HG03460 (cell line): ENCODE data around the gene CLEC3A.
"Not testable (repeated sequence)": the region's sequence is repeated elsewhere in the genome, so short reads cannot be mapped to it uniquely, and the experiment has no call there.

Source experiments
- ATAC-seq: cut with Tn5 transposase; IDR thresholded peaks from one replicate; pipeline ENCODE4 v1.9.1; 2021; ENCODE audit not compliant: unreplicated experiment

Gene CLEC3A, protein sequence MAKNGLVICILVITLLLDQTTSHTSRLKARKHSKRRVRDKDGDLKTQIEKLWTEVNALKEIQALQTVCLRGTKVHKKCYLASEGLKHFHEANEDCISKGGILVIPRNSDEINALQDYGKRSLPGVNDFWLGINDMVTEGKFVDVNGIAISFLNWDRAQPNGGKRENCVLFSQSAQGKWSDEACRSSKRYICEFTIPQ

DNA sequence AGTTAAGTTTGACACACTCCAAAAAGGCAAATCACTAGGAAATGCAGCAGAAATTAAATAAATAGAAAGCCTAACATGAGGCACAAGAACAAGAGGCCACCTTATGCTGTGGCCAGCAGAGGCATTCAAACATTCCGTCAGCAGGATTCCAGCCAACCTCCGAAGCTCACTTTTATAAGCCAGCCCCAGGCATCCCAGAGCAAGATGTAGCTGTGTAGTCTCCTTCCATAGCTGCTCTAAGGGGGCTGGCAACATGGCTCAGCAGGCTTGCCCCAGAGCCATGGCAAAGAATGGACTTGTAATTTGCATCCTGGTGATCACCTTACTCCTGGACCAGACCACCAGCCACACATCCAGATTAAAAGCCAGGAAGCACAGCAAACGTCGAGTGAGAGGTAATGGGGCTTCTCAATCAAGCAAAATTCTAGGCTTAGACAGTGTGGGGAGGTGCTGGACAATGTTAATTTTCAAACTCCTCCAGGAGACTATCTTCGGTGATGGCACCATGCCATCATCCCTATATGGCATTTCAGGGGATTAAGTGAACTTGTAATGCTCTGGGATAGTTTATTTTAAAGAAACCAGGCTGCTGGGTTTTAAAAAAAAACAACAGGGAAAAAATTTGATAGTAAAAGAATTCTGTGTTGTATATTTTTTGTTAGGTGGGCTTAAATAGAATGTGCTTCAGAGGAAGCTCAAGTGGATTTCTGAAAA lies at the start of gene CLEC3A:
CLEC3A (plus strand) TSS at position 202 of the 714 bp plus-strand sequence; CDS start at position 281, 79 bp downstream.
- ATAC-seq = no peak

DNA sequence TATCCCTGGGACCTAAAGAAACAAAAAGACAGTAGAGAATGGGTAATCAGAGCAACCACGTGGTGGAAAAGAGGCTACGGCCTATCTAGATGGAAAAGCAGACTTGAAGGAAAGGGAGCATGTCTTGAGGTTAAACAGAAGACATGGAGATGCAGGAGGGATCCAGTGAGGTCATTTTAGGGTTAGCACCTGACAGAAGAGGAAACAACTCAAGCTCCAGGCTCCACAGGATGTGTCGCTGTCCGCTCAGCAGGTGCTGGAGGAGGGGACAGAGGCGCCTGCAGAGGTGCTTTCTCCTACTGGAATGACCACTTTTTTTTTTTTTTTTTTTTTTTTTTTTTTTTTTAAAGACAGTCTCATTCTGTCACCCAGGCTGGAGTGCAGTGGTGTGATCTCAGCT lies 47.5 kb upstream of the CLEC3A start:
- ATAC-seq = no peak

DNA sequence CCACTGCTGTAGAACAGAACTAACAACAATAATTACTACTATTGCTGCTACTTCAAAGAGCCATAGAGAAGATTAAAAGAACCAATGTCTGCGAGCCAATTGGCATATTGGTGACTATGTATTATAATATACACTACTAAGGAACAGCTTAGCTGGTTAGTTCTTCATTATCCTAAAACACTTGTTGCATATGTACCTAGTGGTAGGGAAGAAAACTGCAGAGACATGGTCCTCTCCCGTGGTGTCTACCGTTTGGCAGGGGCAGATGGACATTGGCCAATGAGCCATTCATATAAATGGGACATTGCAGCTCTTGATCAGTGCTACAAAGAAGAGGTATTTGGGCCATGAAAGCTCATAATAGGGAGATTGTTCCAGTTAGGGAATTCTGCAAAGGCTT lies 46.4 kb upstream of the CLEC3A start:
- ATAC-seq = no peak

DNA sequence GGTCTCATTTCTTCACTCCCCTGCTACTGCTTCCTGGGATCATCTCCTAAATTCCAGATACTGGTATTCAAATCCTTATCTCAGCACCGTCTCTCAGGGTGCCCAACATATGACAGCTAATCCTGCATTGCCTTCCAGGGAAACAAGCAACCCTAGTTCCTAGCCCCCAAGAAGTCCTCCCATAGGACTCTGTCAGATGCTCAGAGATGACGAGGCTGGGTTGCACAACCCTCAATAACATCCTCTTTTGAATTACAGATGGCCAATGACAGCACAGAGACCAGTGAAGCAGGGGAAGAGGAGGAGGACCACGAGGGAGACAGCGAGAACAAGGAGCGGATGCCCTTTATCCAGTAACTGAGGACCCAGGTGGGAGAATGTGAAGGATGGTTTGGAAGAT lies 45.0 kb upstream of the CLEC3A start:
- no peak for ATAC-seq

DNA sequence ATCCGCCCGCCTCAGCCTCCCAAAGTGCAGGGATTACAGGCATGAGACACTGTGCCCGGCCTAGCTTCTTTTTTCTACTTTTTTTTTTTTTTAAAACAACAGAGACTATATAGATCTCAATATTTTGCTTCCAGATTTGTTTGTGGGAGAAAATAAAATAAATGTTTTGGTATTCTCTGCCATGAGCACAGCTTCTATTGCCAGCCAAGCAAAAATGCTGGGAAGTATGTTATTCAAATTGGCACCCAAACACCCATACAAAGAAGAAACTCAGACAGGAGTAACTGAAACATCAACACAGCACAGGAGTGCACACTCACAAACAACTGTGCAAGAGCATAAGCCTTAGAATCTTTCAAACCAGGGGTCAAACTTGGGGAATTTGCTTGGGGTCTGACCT lies 37.2 kb upstream of the CLEC3A start:
- ATAC-seq = no peak

DNA sequence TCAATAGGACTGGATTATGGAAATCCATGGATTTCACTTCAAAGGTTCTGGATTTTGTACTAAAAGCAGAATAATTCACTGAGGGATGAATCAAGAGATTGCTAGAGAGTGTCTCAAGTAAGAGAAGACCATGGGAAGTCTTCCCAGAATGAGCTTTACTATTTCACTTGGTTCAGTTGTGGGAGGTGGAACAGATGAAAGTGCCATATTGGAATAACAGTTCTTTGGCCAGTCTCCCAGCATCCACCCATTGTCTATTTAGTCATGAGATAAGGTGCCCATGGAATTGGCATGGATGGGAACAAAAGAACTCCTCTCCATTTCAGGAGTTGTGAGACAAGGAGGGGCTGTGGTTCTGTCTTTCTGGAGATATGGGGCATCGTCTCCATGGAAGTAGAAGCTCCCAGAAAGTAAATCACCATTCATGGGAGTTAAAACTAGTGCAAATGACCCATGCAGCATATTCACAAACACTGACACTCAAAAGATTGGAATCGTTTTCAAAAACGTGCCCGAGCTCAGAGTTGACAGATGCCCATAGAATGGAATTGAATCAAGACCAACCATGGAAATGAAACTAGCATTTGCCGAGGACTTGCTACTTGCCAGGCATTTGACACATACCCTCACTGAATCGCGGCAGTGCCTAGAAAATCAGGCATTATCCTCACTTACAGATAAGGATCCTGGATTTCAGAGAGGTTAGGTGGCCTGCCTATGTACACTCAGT lies 36.2 kb upstream of the CLEC3A start:
- ATAC-seq = no peak

DNA sequence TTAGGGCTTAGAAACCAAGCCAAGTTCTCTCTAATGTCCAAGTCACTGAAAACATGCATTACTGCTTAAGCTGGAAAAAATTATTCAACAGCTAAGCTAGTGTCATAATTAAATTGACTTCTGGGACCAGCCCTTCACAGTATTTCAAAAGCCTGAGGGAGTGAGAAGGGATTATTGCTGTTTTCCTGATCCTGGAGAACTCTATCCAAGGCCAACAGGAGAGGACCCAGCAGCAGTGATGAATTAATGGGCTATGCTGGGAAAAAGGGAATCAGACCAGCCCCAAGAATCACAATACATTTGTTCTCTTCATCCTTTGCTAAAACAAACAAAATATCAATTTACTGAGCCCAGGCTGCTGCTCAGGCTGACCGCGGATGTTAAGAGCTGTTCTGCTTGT lies 34.5 kb upstream of the CLEC3A start:
- no peak for ATAC-seq

DNA sequence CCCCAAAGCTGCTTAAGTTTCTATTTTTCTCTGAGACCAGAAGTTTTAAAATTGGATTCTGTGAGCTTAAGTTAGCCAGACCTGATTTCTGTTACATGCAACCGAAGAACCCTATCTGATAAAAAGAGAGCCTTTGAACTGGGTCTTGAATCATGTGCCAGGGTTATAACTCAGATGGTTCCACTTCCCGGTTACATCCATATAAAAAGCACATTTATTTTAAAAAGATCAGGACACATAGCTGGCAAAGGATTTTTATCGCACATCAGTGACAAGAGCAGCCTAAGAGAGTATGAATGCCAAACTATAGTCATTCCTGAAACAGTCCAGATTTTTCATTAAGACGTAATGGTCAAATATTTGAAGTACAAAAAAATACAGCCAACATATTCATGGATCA lies 32.5 kb upstream of the CLEC3A start:
- no peak for ATAC-seq

DNA sequence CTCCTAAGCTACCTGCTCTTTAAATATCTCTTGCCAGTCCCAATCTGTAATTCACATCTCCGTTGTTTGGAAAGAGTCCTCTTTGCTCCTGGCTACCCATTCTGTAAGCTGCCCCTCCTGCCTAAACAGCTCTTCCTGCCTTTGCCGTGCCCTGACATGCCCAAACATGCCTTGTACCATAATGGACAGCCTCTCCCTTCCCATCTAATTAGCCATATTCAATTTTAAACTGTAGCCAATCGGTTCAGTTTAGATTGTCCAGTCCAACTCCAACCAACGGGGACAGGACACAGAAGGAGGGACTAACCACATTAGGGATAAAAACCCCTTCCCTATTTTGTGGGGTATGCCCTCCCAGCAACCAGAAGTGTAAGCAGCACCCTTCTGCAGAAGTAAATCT lies 30.6 kb upstream of the CLEC3A start:
- no peak for ATAC-seq

DNA sequence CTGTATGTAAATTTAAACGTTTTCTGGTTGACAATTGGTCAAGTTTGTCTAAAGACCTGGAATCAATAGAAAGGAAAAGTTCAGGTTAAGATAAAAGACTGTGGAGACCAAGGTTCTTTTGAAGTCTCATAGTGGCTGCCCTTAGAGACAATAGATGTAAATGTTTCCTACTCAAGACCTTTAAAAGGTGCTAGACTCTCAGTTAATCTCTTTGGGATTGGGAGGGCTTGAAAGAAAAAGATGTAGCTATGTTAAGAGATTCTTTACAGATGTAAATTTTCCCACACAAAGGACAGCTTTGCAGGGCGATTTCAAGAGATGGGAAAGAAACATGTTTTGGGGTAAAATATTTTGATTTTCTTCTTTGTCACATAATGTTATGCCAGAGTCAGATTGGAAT lies 30.0 kb upstream of the CLEC3A start:
- ATAC-seq = not testable (repeated sequence)

DNA sequence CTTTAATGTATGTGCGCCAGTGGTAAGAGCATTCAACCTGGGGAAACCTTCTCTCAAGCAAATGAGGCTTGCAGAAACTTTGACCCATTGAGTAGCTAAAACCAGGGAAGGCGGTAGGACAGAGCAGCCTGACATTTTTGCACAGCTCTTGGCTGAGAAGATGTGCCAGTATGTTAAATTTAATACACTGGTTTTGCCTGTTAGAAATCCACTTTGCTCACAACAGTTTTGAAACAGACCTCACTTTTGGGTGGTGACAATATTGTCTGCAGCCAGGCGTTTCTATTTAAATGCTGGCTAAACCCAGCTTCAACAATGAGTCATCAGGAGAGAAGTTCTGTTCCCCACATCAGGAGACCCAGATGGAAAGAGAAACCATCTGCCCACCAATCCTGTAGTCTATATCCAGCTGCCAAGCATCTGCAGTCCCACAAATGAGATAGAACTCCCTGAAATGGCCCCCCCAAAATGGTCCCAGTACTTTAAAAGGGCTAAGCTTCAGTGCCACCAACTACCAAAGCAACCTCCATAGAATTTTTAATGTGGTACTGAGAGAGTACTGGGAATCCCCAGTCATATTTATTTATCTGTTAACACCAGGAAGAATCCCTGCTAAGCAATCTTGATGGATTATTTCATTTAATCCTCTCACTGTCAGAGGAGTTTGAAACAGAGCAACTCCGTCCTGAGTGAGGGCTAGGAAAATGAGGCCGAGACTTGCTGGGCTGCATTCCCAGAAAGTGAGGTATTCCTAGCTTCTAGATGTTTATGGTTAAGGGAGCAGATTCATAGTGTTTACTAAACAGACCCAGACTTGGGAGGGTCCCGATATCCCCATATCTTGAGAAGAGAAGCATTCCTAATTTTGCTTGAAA lies 29.0 kb upstream of the CLEC3A start:
- ATAC-seq = no peak

DNA sequence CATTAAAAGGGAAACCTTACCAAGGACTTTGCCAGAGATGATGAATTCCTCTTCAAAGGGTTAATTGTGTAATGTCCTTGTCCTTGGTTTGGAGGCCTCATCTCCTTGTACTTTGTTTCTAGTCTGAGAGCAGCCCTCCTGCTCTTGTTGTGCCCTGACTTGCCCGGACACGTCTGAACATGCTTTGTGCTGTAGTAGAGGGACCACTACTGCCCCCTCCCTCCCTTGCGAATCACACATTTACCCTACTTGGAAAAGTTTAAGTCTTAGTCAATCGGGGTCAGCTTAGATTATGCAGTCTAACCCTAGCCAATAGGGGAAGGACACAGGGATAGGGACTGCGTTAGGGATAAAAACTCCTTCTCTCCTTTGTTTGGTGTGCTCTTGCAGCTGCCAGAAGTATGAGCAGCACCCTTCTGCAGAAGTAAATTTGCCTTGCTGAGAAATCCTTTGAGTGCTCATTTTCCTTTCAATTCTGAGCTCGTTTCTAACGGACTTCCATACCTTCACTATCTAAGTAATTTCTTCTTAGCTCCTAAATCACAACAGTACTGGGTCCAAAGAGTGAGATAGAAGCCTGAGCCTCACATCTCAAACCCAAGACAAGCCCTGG lies 26.4 kb upstream of the CLEC3A start:
- no peak for ATAC-seq

DNA sequence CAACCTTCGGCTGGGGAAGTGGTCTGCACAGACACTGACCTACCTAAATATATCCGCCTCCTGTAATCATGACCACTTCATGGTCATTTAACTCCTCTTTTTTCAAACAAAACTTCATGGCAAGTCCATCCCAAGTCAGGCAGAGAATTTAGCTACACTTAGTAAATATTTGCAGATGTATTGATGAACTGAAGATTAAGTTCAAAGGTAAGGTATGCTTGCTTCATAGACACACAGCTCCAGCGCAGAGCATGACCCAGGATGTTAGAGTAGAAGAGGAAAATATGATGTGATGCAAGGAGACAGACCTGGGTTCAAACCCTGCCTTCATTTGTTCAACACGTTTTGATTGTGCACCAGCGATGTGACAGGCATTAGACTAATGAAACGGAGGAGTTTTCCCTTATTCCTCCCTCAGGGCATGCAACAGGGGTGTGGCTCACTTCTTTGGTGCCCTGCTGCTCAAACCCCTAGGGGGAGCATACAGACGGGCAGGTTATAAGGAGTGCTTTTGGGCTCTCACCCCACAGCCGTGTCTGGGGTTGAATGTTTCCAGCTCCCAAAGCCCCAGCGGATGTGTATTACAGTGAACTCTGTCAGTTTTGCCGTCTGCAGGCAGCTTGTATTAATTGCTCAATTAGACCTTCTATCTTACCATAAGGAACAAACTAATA lies 23.9 kb upstream of the CLEC3A start:
- no peak for ATAC-seq

DNA sequence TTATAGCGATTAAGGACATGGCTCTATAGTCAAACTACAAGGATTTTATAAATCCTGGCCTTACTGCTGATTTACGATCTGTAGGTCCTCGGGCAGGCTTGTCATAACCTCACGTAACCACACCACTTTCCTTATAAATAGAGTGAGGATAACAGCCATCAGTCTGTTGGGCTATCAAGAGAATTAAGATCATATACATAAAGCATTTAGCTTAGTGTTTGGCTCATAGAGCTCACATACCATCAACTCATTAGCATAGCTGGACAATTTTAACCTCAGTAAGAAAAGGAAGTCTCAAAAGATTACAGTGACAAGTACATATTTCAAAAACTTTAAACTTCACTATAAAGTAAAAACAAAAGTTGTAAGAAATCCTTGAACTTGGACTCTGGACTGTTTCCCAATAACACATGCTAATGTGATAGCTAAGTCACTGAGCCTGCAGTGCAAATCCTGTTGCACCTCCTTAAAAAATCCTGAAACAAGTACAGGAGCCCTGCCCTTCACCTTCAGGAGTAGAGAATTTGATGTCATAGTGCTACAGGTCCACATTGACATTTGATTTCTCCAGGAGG lies 20.8 kb upstream of the CLEC3A start:
- no peak for ATAC-seq

DNA sequence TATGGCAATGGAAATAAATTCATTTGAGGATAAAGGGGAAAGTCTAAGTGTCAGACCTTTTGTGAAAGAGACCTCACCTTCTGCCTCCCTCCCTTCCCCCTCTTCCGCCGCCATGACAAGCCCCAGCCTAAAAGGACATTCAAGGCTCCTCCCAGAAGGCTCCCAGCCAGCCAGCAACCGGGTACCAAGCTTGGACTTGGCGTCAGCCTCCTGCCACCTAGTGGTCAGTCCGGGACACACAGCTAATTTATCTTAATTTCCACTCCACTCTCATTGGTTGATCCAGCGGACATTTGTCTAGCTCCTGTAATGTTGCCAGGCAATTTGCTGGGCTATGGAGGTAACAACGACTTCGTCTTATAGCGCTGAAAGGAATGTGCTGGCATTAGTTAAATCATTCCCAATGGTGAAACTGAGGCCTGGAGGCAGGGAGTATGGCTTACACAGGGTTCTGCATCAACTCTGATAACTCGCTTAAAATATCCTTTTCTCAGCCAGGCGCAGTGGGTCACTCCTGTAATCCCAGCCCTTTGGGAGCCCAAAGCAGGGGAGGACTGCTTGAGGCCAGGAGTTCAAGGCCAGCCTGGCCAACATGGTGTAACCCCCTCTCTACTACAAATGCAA lies 19.3 kb upstream of the CLEC3A start:
- ATAC-seq = peak; percentile 99

DNA sequence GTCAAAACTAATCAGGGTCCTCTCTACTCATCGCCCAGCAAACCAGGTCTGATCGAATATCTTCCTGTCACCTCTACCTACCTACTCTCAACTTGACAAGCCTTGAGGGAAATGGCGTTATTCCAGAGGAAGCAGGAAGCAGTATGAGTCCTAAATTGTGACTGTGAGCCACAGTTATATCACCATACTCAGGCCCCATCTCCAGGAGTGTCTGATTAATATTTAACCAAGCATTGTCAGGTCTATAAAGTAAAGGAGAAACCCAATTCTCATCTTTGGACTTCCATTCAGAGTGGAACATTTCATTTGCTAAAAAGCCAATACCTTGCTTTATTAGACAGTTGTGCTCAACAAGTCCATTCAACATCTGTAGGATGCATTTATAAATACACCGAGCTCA lies 17.8 kb upstream of the CLEC3A start:
- no peak for ATAC-seq

DNA sequence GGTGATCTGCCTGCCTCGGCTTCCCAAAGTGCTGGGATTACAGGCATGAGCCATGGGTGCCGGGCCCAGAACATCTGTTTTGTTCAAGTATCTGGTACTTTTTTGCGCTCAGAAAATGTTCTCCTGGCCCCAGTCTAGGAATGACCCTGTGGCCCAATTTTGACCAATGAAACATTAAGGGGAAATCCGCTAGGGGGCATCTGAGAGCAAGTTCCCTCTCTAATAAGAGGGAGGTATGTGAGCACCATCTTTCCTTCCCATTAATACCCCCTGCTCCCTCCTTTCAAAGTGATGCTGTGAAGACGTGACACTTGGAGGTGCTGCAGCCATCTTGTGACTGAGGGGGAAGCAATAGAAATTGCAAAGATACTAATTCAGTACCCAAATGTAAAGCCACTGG lies 16.5 kb upstream of the CLEC3A start:
- no peak for ATAC-seq

DNA sequence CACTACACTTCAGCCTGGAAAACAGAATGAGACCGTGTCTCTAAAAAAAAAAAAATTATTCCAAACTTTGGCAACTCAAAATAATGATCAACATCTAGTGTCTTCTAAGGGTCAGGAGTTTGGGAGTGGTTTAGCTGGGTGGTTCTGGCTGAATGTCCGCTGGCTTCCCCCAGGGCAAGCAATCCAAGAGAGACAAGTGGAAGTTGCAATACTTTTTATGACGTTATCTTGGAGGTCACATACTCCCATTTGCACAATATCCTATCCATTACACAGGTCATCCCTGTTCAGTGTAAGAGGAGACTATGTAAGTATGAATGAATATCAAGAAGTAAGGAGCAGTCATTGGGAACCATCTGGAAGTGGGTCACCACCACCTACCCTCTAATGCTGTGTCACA lies 15.2 kb upstream of the CLEC3A start:
- no peak for ATAC-seq

DNA sequence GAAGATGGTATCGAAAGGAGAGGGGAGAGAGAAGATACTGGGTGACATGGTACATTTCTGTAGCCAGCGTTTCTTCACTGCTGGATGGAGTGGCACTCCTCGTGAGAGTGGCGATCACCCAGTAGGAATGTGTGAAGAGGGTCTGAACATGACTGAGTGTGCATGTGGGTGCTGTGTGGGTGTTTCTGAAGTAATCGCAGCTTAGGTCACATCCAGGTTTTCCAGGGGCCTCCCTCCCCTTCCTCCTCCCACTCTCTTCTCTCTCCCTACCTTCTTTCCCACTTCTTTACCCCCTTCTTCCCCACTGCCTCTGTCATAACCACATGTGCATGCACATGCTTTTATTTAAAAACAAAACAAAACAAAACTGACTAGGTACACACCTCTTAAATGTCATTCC lies 1.8 kb downstream of the CLEC3A start:
- no peak for ATAC-seq

DNA sequence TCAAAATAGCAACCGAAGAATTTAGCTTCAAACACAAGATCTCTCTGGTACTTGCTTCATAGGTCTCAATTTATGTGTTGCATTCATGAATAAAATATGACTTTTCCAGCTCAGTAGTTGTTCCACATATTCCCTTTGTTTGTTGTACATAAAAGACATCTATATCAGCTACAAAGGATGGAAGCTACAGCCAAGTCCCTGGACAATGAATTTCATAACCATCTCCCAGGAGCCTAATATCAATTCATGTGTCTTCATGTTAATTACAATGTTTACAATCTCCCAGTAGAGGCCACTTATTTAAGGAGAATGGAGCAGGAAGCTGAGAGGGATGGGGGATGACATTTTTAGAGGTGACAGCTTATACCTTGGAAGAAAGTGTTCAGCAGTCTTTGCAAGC lies 3.3 kb downstream of the CLEC3A start:
- no peak for ATAC-seq
